Measurements from ENCODE around the gene CD164.

The CD164 gene

DNA sequence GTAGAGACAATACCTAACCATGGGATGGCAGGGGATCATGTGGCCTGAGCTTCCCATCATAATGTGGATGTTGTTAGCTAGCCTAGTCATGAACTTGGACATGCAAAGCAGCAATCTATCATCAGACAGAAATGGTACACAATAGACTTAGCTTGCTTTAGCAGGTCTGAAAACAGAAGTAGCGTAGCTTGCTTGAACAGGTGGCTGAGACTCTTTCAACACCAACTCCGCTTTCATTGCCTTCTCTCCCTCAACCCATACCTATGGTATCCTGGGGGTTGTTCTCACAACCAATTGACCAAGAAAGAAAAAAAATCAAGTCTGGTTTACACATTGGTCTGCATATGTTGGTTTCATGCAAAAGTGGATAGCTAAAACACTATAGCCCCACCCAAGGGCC lies 23.0 kb downstream of the CD164 start:
- H3K9me3 ChIP-seq (ENCODE audit: control insufficient read depth, low read length), result peaks cover 23% of the 10 kb centered on the region
- WGBS, result 100% methylated on average over 2 of the region's 2 CpGs
- H3K4me1 ChIP-seq (ENCODE audit: control insufficient read depth, insufficient read depth, low read depth, low read length), result no peaks in the 10 kb centered on the region
- DNase-seq, result no peak
- H2BK12ac ChIP-seq (ENCODE audit: low read length in 2 of 2), result no peak overlapping the region
- no peaks in the 10 kb centered on the region for H3K27me3 ChIP-seq (ENCODE audit: control insufficient read depth in 1 of 2, insufficient read depth in 1 of 2, low read length in 2 of 2)
- no peak overlapping the region for H3K4me2 ChIP-seq (ENCODE audit: low read length, poor library complexity, severe bottlenecking)
- peaks cover 25 to 95% of the 10 kb centered on the region in 2 experiments for H3K36me3 ChIP-seq (ENCODE audit: control insufficient read depth in 1 of 2, insufficient read depth in 2 of 2, low read depth in 1 of 2, low read length in 2 of 2)
- no peak overlapping the region for H3K4ac ChIP-seq (ENCODE audit: low read depth in 1 of 2, low read length in 2 of 2)
- H3K18ac ChIP-seq (ENCODE audit: low read depth in 1 of 2, low read length in 2 of 2), result no peak overlapping the region
- H3K9ac ChIP-seq (ENCODE audit: low read length), result no peak overlapping the region
- no peak overlapping the region for H2AK5ac ChIP-seq (ENCODE audit: low read length, severe bottlenecking)
- peaks cover 28% of the 10 kb centered on the region for H3K79me1 ChIP-seq (replicated peaks; ENCODE audit: low read length, poor library complexity, severe bottlenecking)
- no peak overlapping the region for H3K14ac ChIP-seq (ENCODE audit: low read length in 2 of 2)
- no peak overlapping the region for H4K91ac ChIP-seq (ENCODE audit: low read length)
- H2BK15ac ChIP-seq (ENCODE audit: low read depth, poor library complexity, severe bottlenecking), result no peak overlapping the region
- no peak overlapping the region for H2BK5ac ChIP-seq (ENCODE audit: low read depth, low read length, poor library complexity, severe bottlenecking)
- H4K8ac ChIP-seq (ENCODE audit: low read length), result no peak overlapping the region
- H3K27ac ChIP-seq (ENCODE audit: low read length, poor library complexity, severe bottlenecking), result no peak overlapping the region
- no peak overlapping the region for H2BK120ac ChIP-seq (ENCODE audit: low read depth, low read length)
- no peak overlapping the region for H3K4me3 ChIP-seq (ENCODE audit: insufficient read depth in 1 of 2, low read depth in 1 of 2, low read length in 2 of 2)
- no peak overlapping the region for H3K23ac ChIP-seq (ENCODE audit: low read length in 2 of 2)
- H2AFZ ChIP-seq (ENCODE audit: low read depth, low read length), result no peak overlapping the region

GRCh38 chr6:109358204-109358603 lies 24.1 kb downstream of the CD164 start:
- Histone ChIP-seq H3K9ac (ENCODE audit: low read length) (no peak overlapping the region), H2BK12ac (ENCODE audit: low read length in 2 of 2) (no peak overlapping the region), H3K4me2 (ENCODE audit: low read length, poor library complexity, severe bottlenecking) (no peak overlapping the region), H2BK15ac (ENCODE audit: low read depth, poor library complexity, severe bottlenecking) (no peak overlapping the region), H4K91ac (ENCODE audit: low read length) (no peak overlapping the region), H2BK120ac (ENCODE audit: low read depth, low read length) (no peak overlapping the region), H3K4ac (ENCODE audit: low read depth in 1 of 2, low read length in 2 of 2) (no peak overlapping the region), H3K27me3 (ENCODE audit: control insufficient read depth in 1 of 2, insufficient read depth in 1 of 2, low read length in 2 of 2) (no peaks in the 10 kb centered on the region), H3K18ac (ENCODE audit: low read depth in 1 of 2, low read length in 2 of 2) (no peak overlapping the region), H2AFZ (ENCODE audit: low read depth, low read length) (no peak overlapping the region), H3K9me3 (ENCODE audit: control insufficient read depth, low read length) (peaks cover 23% of the 10 kb centered on the region), H4K8ac (ENCODE audit: low read length) (no peak overlapping the region), H2BK5ac (ENCODE audit: low read depth, low read length, poor library complexity, severe bottlenecking) (no peak overlapping the region), H3K4me1 (ENCODE audit: control insufficient read depth, insufficient read depth, low read depth, low read length) (no peaks in the 10 kb centered on the region), H3K14ac (ENCODE audit: low read length in 2 of 2) (no peak overlapping the region), H3K36me3 (ENCODE audit: control insufficient read depth in 1 of 2, insufficient read depth in 2 of 2, low read depth in 1 of 2, low read length in 2 of 2) (peaks cover 22 to 96% of the 10 kb centered on the region in 2 experiments), H3K4me3 (ENCODE audit: insufficient read depth in 1 of 2, low read depth in 1 of 2, low read length in 2 of 2) (no peak overlapping the region), H3K23ac (ENCODE audit: low read length in 2 of 2) (no peak overlapping the region), H2AK5ac (ENCODE audit: low read length, severe bottlenecking) (no peak overlapping the region), H3K27ac (ENCODE audit: low read length, poor library complexity, severe bottlenecking) (no peak overlapping the region), H3K79me1 (replicated peaks; ENCODE audit: low read length, poor library complexity, severe bottlenecking) (peaks cover 26% of the 10 kb centered on the region)
- DNase-seq, result no peak

- Histone ChIP-seq H3K27ac (ENCODE audit: low read length, poor library complexity, severe bottlenecking) (no peak overlapping the region), H3K4ac (ENCODE audit: low read depth in 1 of 2, low read length in 2 of 2) (no peak overlapping the region), H3K14ac (ENCODE audit: low read length in 2 of 2) (no peak overlapping the region), H3K27me3 (ENCODE audit: control insufficient read depth in 1 of 2, insufficient read depth in 1 of 2, low read length in 2 of 2) (no peaks in the 10 kb centered on the region), H3K23ac (ENCODE audit: low read length in 2 of 2) (no peak overlapping the region), H2BK120ac (ENCODE audit: low read depth, low read length) (no peak overlapping the region), H2AK5ac (ENCODE audit: low read length, severe bottlenecking) (no peak overlapping the region), H4K8ac (ENCODE audit: low read length) (no peak overlapping the region), H3K18ac (ENCODE audit: low read depth in 1 of 2, low read length in 2 of 2) (no peak overlapping the region), H3K4me2 (ENCODE audit: low read length, poor library complexity, severe bottlenecking) (no peak overlapping the region), H3K36me3 (ENCODE audit: control insufficient read depth in 1 of 2, insufficient read depth in 2 of 2, low read depth in 1 of 2, low read length in 2 of 2) (peaks cover 7 to 86% of the 10 kb centered on the region in 2 experiments), H3K4me1 (ENCODE audit: control insufficient read depth, insufficient read depth, low read depth, low read length) (no peaks in the 10 kb centered on the region), H2BK5ac (ENCODE audit: low read depth, low read length, poor library complexity, severe bottlenecking) (no peak overlapping the region), H3K9me3 (ENCODE audit: control insufficient read depth, low read length) (peaks cover 23% of the 10 kb centered on the region), H2AFZ (ENCODE audit: low read depth, low read length) (no peak overlapping the region), H3K79me1 (replicated peaks; ENCODE audit: low read length, poor library complexity, severe bottlenecking) (peaks cover 17% of the 10 kb centered on the region), H3K9ac (ENCODE audit: low read length) (no peak overlapping the region), H4K91ac (ENCODE audit: low read length) (no peak overlapping the region), H2BK15ac (ENCODE audit: low read depth, poor library complexity, severe bottlenecking) (no peak overlapping the region), H2BK12ac (ENCODE audit: low read length in 2 of 2) (no peak overlapping the region), H3K4me3 (ENCODE audit: insufficient read depth in 1 of 2, low read depth in 1 of 2, low read length in 2 of 2) (no peak overlapping the region)
- no peak for DNase-seq
- 100% methylated on average over 2 of the region's 3 CpGs for WGBS
These were observed 26.0 kb downstream of the CD164 start for GRCh38 chr6:109356237-109356636.

GRCh38 chr6:109351231-109352130 lies 30.8 kb downstream of the CD164 start:
- Histone ChIP-seq H3K36me3 (ENCODE audit: control insufficient read depth in 1 of 2, insufficient read depth in 2 of 2, low read depth in 1 of 2, low read length in 2 of 2) (peaks cover 4 to 45% of the 10 kb centered on the region in 2 experiments), H3K27ac (ENCODE audit: low read length, poor library complexity, severe bottlenecking) (no peak overlapping the region), H3K4ac (ENCODE audit: low read depth in 1 of 2, low read length in 2 of 2) (no peak overlapping the region), H2BK120ac (ENCODE audit: low read depth, low read length) (no peak overlapping the region), H3K9ac (ENCODE audit: low read length) (no peak overlapping the region), H3K18ac (ENCODE audit: low read depth in 1 of 2, low read length in 2 of 2) (no peak overlapping the region), H4K91ac (ENCODE audit: low read length) (no peak overlapping the region), H3K4me3 (ENCODE audit: insufficient read depth in 1 of 2, low read depth in 1 of 2, low read length in 2 of 2) (no peak overlapping the region), H3K9me3 (ENCODE audit: control insufficient read depth, low read length) (peaks cover 9% of the 10 kb centered on the region), H3K14ac (ENCODE audit: low read length in 2 of 2) (no peak overlapping the region), H2BK15ac (ENCODE audit: low read depth, poor library complexity, severe bottlenecking) (no peak overlapping the region), H2AFZ (ENCODE audit: low read depth, low read length) (no peak overlapping the region), H3K23ac (ENCODE audit: low read length in 2 of 2) (no peak overlapping the region), H2BK12ac (ENCODE audit: low read length in 2 of 2) (no peak overlapping the region), H4K8ac (ENCODE audit: low read length) (no peak overlapping the region), H2AK5ac (ENCODE audit: low read length, severe bottlenecking) (no peak overlapping the region), H3K27me3 (ENCODE audit: control insufficient read depth in 1 of 2, insufficient read depth in 1 of 2, low read length in 2 of 2) (no peaks in the 10 kb centered on the region), H2BK5ac (ENCODE audit: low read depth, low read length, poor library complexity, severe bottlenecking) (no peak overlapping the region), H3K4me1 (ENCODE audit: control insufficient read depth, insufficient read depth, low read depth, low read length) (no peaks in the 10 kb centered on the region), H3K4me2 (ENCODE audit: low read length, poor library complexity, severe bottlenecking) (no peak overlapping the region), H3K79me1 (replicated peaks; ENCODE audit: low read length, poor library complexity, severe bottlenecking) (peaks cover 3% of the 10 kb centered on the region)
- DNase-seq, result peak; percentile 26
- 100% methylated on average over 4 of the region's 5 CpGs for WGBS
